ENCODE measurements around the gene UQCR10.

Gene UQCR10

GRCh38 chr22:29731058-29731850 is 35.9 kb upstream of the UQCR10 start:
- no peak for DNase-seq
- ATAC-seq (ENCODE audit: insufficient read depth, low read depth) = no peak
- no peak overlapping the region for H3K27ac ChIP-seq (ENCODE audit: low read length)

GRCh38 chr22:29732883-29733282 is 34.3 kb upstream of the UQCR10 start:
- Histone ChIP-seq H3K4me1 (ENCODE audit: insufficient read depth, low read length) (no peaks in the 10 kb centered on the region), H2AFZ (ENCODE audit: low read depth, low read length) (no peak overlapping the region), H3K36me3 (ENCODE audit: insufficient read depth, low read length) (peaks cover 12% of the 10 kb centered on the region), H3K27me3 (ENCODE audit: insufficient read depth, low read length, poor library complexity) (no peaks in the 10 kb centered on the region), H3K4me3 (ENCODE audit: low read depth in 1 of 2, low read length in 2 of 2) (no peak overlapping the region), H3K4me2 (ENCODE audit: insufficient read depth, low read length) (no peak overlapping the region), H3K9me3 (ENCODE audit: insufficient read depth, low read length, severe bottlenecking) (no peaks in the 10 kb centered on the region), H3K27ac (ENCODE audit: low read length) (no peak overlapping the region), H4K20me1 (ENCODE audit: insufficient read depth, low read length) (no peaks in the 10 kb centered on the region), H3K9ac (ENCODE audit: low read depth, low read length) (no peak overlapping the region), H3K79me2 (ENCODE audit: insufficient read depth, low read length) (no peaks in the 10 kb centered on the region)
- ATAC-seq (ENCODE audit: insufficient read depth, low read depth) (no peak), DNase-seq (no peak)
- TF ChIP-seq EZH2 (IDR thresholded peaks at IDR 0.05; ENCODE audit: borderline replicate concordance, low read depth, low read length, severe bottlenecking) (no peak), CTCF (IDR thresholded peaks at IDR 0.05; ENCODE audit: borderline replicate concordance, extremely low read depth, low read length, poor library complexity, severe bottlenecking) (no peak)

More at GRCh38 chr22:29731058-29731850, 35.9 kb upstream of the UQCR10 start:
- H4K20me1 ChIP-seq (ENCODE audit: insufficient read depth, low read length) = no peaks in the 10 kb centered on the region
- no peaks in the 10 kb centered on the region for H3K79me2 ChIP-seq (ENCODE audit: insufficient read depth, low read length)
- peaks cover 12% of the 10 kb centered on the region for H3K36me3 ChIP-seq (ENCODE audit: insufficient read depth, low read length)
- TF ChIP-seq CTCF (IDR thresholded peaks at IDR 0.05; ENCODE audit: borderline replicate concordance, extremely low read depth, low read length, poor library complexity, severe bottlenecking) (no peak), EZH2 (IDR thresholded peaks at IDR 0.05; ENCODE audit: borderline replicate concordance, low read depth, low read length, severe bottlenecking) (no peak)
- H2AFZ ChIP-seq (ENCODE audit: low read depth, low read length) = no peak overlapping the region
- no peak overlapping the region for H3K4me2 ChIP-seq (ENCODE audit: insufficient read depth, low read length)
- H3K27me3 ChIP-seq (ENCODE audit: insufficient read depth, low read length, poor library complexity) = no peaks in the 10 kb centered on the region
- no peaks in the 10 kb centered on the region for H3K9me3 ChIP-seq (ENCODE audit: insufficient read depth, low read length, severe bottlenecking)
- H3K9ac ChIP-seq (ENCODE audit: low read depth, low read length) = no peak overlapping the region
- no peaks in the 10 kb centered on the region for H3K4me1 ChIP-seq (ENCODE audit: insufficient read depth, low read length)
- no peak overlapping the region for H3K4me3 ChIP-seq (ENCODE audit: low read depth in 1 of 2, low read length in 2 of 2)

GRCh38 chr22:29733362-29734201 is 33.6 kb upstream of the UQCR10 start:
- no peak overlapping the region for H3K27ac ChIP-seq (ENCODE audit: low read length)
- no peak overlapping the region for H3K4me2 ChIP-seq (ENCODE audit: insufficient read depth, low read length)
- no peak overlapping the region for H2AFZ ChIP-seq (ENCODE audit: low read depth, low read length)
- ATAC-seq (ENCODE audit: insufficient read depth, low read depth) (no peak), DNase-seq (no peak)
- no peaks in the 10 kb centered on the region for H3K4me1 ChIP-seq (ENCODE audit: insufficient read depth, low read length)
- H3K27me3 ChIP-seq (ENCODE audit: insufficient read depth, low read length, poor library complexity) = no peaks in the 10 kb centered on the region
- no peaks in the 10 kb centered on the region for H4K20me1 ChIP-seq (ENCODE audit: insufficient read depth, low read length)
- TF ChIP-seq EZH2 (IDR thresholded peaks at IDR 0.05; ENCODE audit: borderline replicate concordance, low read depth, low read length, severe bottlenecking) = no peak
- TF ChIP-seq CTCF (IDR thresholded peaks at IDR 0.05; ENCODE audit: borderline replicate concordance, extremely low read depth, low read length, poor library complexity, severe bottlenecking) = no peak
- peaks cover 12% of the 10 kb centered on the region for H3K36me3 ChIP-seq (ENCODE audit: insufficient read depth, low read length)
- H3K9ac ChIP-seq (ENCODE audit: low read depth, low read length) = no peak overlapping the region
- no peaks in the 10 kb centered on the region for H3K79me2 ChIP-seq (ENCODE audit: insufficient read depth, low read length)
- H3K9me3 ChIP-seq (ENCODE audit: insufficient read depth, low read length, severe bottlenecking) = no peaks in the 10 kb centered on the region
- no peak overlapping the region for H3K4me3 ChIP-seq (ENCODE audit: low read depth in 1 of 2, low read length in 2 of 2)

All from DND-41 (cell line).